Placental epithelial cell (primary cell): Measurements from ENCODE around the gene OR52B6. TPM values are rescaled to one million over a fixed set of nuclear protein-coding genes. Genes with fewer than 3 reads are reported as not detected.

Experiments used
- total RNA-seq: library from RNA; depleted of rRNA; stranded (reverse); fragments of >200 nt; gene quantifications from 2 replicates; pipeline ENCODE4 v1.2.3, GENCODE V29; 2012

Gene OR52B6
- not detected in 2 replicates for total RNA-seq

GRCh38 chr11:5580577-5580976, at the start of gene OR52B6:
Gene OR52B6, plus strand, starts transcription at chr11:5580877. Its CDS starts 0 bp downstream, at chr11:5580877.

DNA sequence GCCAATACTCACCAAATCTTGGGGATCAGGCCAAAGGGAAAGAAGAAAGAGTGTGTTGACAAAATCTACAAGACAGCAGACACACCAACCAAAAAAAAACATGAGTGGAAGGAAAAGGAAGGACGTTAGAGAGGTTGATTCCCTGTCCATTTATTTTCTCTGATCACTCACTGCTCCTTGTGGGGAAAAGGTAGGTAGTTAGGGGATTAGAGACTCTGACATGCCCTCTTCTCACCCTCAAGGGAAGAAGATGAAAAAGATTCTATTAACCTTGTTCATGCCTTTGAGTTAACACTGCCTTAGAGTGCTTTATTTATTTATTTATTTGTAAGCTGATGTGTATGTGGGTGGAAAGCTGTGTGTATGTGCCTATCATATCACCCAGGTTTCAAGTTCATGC, 32.2 kb upstream of the OR52B6 start, which contains the start of gene OR52H1:
Gene OR52H1, minus strand, starts transcription at position 101 of the 400 bp plus-strand sequence. CDS start 3,035 bp downstream, outside the sequence.

DNA sequence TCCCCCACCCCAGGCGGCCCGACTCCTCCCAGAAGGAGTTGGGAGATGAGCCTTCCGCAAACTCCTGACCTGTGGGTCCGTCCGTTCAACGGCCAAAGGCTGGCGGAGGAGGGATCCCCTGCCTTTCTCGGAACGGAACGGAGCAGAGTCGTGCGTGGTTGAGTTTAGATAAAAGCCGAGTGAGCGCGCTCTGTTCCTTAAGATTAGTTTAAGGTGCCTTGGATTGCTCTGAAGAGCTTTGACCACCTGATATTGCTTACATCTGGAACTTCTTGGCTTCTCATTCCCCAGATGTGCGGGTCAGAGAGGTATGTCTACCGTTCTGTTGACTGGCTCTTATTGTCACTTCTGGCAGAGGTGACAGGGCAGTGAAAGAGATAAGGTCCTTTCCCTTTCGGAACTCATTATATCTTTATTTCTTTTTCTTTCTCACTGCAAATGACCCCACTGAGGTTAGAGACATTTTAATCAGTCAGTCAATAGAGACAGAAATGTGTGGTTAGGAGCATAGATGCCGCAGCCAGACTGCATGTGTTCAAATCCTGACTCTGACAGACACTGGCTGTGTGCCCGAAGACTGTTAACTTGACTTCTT, 16.0 kb downstream of the OR52B6 start, which contains the start of gene TRIM6:
Gene TRIM6, plus strand, starts transcription at position 31 of the 595 bp plus-strand sequence. Its CDS starts 261 bp downstream, at position 292.

DNA sequence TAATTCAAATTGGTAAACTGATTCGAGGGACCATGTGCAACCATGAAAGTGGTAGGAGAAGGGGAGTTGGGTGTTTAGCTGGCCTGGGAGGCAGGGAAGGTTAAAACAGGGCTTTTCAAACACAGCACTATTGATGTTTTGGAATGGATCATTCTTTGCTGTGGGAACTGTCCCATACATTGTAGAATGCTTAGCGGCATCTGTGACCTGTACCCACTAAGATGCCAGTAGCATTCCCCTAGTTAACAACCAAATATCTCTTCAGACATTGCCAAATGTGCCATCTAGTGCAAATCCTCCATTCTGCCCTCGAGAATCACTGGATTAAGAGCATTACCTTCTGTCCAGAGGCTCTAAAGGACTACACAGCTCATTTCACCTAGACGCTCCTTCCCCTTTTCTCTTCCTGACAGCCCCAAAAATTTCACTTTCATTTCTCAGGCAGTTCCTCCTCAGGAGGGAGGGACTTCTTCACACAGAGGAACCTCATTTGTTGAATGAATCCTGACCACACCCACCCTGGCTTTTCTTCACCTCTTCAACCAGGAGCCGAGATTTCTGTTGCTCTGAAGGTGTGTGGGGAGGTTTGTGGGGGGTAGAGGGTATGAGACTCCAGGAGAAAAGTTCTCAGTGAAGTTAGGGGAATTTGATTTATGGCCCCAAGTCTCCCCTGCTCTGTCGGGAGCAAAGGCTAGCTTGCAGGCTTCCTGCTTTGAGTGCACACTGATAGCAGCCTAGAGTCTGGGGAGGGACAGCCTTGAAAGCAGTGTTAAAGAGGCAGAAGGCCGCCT, 44.0 kb downstream of the OR52B6 start, which contains the start of gene TRIM34:
Gene TRIM34, plus strand, starts transcription at position 513 of the 791 bp plus-strand sequence. CDS start 7,331 bp downstream, outside the sequence.

Other genes starting within 250 kb of the OR52B6 start
- gene OR51B5, start 237.4 kb upstream of the OR52B6 start, total RNA-seq, result 0.22 TPM in 1 of 2 replicates, not detected in the other
- gene OR51B6, start 229.4 kb upstream of the OR52B6 start, total RNA-seq, result not detected in 2 replicates
- gene OR51M1, start 197.1 kb upstream of the OR52B6 start, total RNA-seq, result not detected in 2 replicates
- not detected in 2 replicates for gene OR51Q1, start 158.8 kb upstream of the OR52B6 start, total RNA-seq
- not detected in 2 replicates for gene OR51I1, start 139.4 kb upstream of the OR52B6 start, total RNA-seq
- gene OR51I2, start 131.6 kb upstream of the OR52B6 start, total RNA-seq, result not detected in 2 replicates
- not detected in 2 replicates for gene OR52D1, start 92.2 kb upstream of the OR52B6 start, total RNA-seq
- gene UBQLN3, start 70.9 kb upstream of the OR52B6 start, total RNA-seq, result under 0.01 TPM in 1 of 2 replicates, not detected in the other
- gene UBQLNL, start 64.2 kb upstream of the OR52B6 start, total RNA-seq, result 0.22 and 0.39 TPM in 2 replicates
- gene OR52H1, start 32.3 kb upstream of the OR52B6 start, total RNA-seq, result 0.76 and 0.79 TPM in 2 replicates
- gene TRIM6, start 15.8 kb downstream of the OR52B6 start, total RNA-seq, result 26.7 and 70.5 TPM in 2 replicates
- 9.4 and 11.0 TPM in 2 replicates for gene TRIM34, start 44.1 kb downstream of the OR52B6 start, total RNA-seq
- gene TRIM5, start 104.2 kb downstream of the OR52B6 start, total RNA-seq, result 29.4 and 35.1 TPM in 2 replicates
- 5.9 and 10.8 TPM in 2 replicates for gene TRIM22, start 108.9 kb downstream of the OR52B6 start, total RNA-seq
- gene OR56B1, start 155.6 kb downstream of the OR52B6 start, total RNA-seq, result not detected in 2 replicates
- gene OR52N4, start 173.4 kb downstream of the OR52B6 start, total RNA-seq, result 0.39 TPM in 1 of 2 replicates, not detected in the other
- gene OR52N5, start 202.5 kb downstream of the OR52B6 start, total RNA-seq, result not detected in 2 replicates
- not detected in 2 replicates for gene OR52N1, start 210.4 kb downstream of the OR52B6 start, total RNA-seq
- not detected in 2 replicates for gene OR52N2, start 228.0 kb downstream of the OR52B6 start, total RNA-seq